Upper lobe of left lung (tissue), 6 donors: Measurements from ENCODE around the gene AEBP1. TPM values are rescaled to one million over a fixed set of nuclear protein-coding genes. Genes with fewer than 3 reads are reported as not detected.

Experiments
- ATAC-seq, 2 donors: fragments of 200-7000 bp; cut with Tn5 transposase; one replicate each; pipeline ENCODE4 v1.9.1; 2022; ENCODE audit warnings: mild to moderate bottlenecking in 2 of 2, moderate library complexity in 2 of 2; ENCODE audit not compliant: low FRiP score in 2 of 2
- DNase-seq, 2 donors: peaks; one replicate each; pipeline ENCODE4 v3.0.0-alpha.2; 2019 to 2020
- H3K27ac ChIP-seq, 4 donors: fragments of 200-600 bp; sonication (generic); one replicate each; pipeline ENCODE4 v1.5.1; 2016 to 2019
- H3K27me3 ChIP-seq, 4 donors: fragments of 200-600 bp; sonication (generic); one replicate each; pipeline ENCODE4 v1.5.1; 2017 to 2019
- H3K36me3 ChIP-seq, 4 donors: fragments of 200-600 bp; sonication (generic); one replicate each; pipeline ENCODE4 v1.5.1; 2016 to 2019
- H3K4me1 ChIP-seq, 4 donors: fragments of 200-600 bp; sonication (generic); one replicate each; pipeline ENCODE4 v1.5.1; 2018 to 2019
- H3K4me3 ChIP-seq, 4 donors: fragments of 200-600 bp; sonication (generic); one replicate each; pipeline ENCODE4 v1.5.1; 2017 to 2019; ENCODE audit warnings: mild to moderate bottlenecking in 2 of 4, moderate library complexity in 1 of 4
- H3K9me3 ChIP-seq, 4 donors: fragments of 200-600 bp; sonication (generic); one replicate each; pipeline ENCODE4 v1.5.1; 2018 to 2019
- CTCF ChIP-seq, 6 experiments: fragments of 450-650 bp in 4 of 6; fragments of 200-600 bp in 2 of 6; sonication (generic) in 2 of 6; IDR thresholded peaks; one replicate each; pipeline ENCODE4 v1.5.1; 2016 to 2019; ENCODE audit warnings: antibody characterized with exemption in 6 of 6
- EP300 ChIP-seq, 4 donors: sonication (generic); formaldehyde crosslinking; IDR thresholded peaks; one replicate each; pipeline ENCODE4 v1.5.1; 2017; ENCODE audit warnings: antibody characterized with exemption in 4 of 4, control low read depth in 2 of 4
- POLR2A ChIP-seq, 4 donors: fragments of 450-650 bp; IDR thresholded peaks; one replicate each; pipeline ENCODE4 v1.5.1; 2016 to 2017; ENCODE audit warnings: antibody characterized with exemption in 4 of 4, mild to moderate bottlenecking in 2 of 4
- POLR2AphosphoS5 ChIP-seq, 2 donors: sonication (generic); formaldehyde crosslinking; IDR thresholded peaks; one replicate each; pipeline ENCODE4 v1.5.1; 2017; ENCODE audit warnings: antibody characterized with exemption in 2 of 2
- WGBS, 2 donors: methylation state at CpG; one replicate each; pipeline ENCODE4 v1.1.5; 2017 to 2018; 5-methylcytosine and 5-hydroxymethylcytosine counted together
- total RNA-seq, 6 donors: library from RNA; depleted of rRNA in 4 of 6; stranded (reverse); fragments of >200 nt in 4 of 6; gene quantifications; one replicate each; pipeline versions ENCODE4 v1.1.0 to v1.2.1, GENCODE V29; 2016 to 2021
- donor health status: DM: no; HTN: no; CAD: no; lungs with moderate emphysema.
- donor health status: DM: no; HTN: yes; CAD: no; lungs with severe emphysema.

The AEBP1 gene
- total RNA-seq, 6 donors from 2014 or later = 34.1 to 241 (median 92.7) TPM

GRCh38 chr7:44119829-44120380 is 15.8 kb downstream of the AEBP1 start:
- peaks cover 9 to 20% (median 17%) of the 10 kb centered on the region in 4 donors for H3K4me1 ChIP-seq
- no peaks in the 10 kb centered on the region for H3K9me3 ChIP-seq
- no peak for ATAC-seq
- H3K36me3 ChIP-seq = peaks cover 0 to 48% (median 27%) of the 10 kb centered on the region in 4 donors
- H3K27me3 ChIP-seq = no peaks in the 10 kb centered on the region
- 80 to 87% methylated on average over 6 to 8 of the region's 8 CpGs for WGBS, 2 donors
- no peak overlapping the region for H3K27ac ChIP-seq
- TF ChIP-seq POLR2AphosphoS5 (IDR thresholded peaks at IDR 0.05) = no peak
- no peak for TF ChIP-seq EP300 (IDR thresholded peaks at IDR 0.05)
- TF ChIP-seq POLR2A (IDR thresholded peaks at IDR 0.05) = no peak
- TF ChIP-seq CTCF (IDR thresholded peaks at IDR 0.05) = no peak
- no peak for DNase-seq
- no peak overlapping the region for H3K4me3 ChIP-seq

DNA sequence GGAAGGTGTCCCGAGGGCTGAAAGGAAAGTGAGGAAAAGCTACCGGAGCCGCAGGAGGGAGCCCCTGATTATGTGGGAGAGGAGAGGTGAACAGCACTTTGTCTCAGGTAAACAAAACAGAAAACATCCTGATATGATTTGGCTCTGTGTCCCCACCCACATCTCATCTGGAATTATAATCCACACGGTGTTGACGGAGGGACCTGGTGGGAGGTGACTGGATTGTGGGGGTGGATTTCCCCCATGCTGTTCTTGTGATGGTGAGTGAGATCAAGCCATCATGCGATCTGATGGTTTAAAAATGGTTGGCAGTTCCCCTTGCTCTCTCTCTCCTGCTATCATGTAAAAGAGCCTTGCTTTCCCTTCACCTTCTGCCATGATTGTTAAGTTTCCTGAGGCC is 16.2 kb downstream of the AEBP1 start:
- H3K36me3 ChIP-seq = peaks cover 0 to 43% (median 24%) of the 10 kb centered on the region in 4 donors
- WGBS, 2 donors = 91 to 93% methylated on average over 6 of the region's 6 CpGs
- H3K4me1 ChIP-seq = peaks cover 9 to 20% (median 17%) of the 10 kb centered on the region in 4 donors
- DNase-seq (no peak), ATAC-seq (no peak)
- no peak overlapping the region for H3K4me3 ChIP-seq
- no peak overlapping the region for H3K27ac ChIP-seq
- H3K27me3 ChIP-seq = no peaks in the 10 kb centered on the region
- TF ChIP-seq POLR2A (IDR thresholded peaks at IDR 0.05) = no peak
- no peak for TF ChIP-seq CTCF (IDR thresholded peaks at IDR 0.05)
- no peak for TF ChIP-seq EP300 (IDR thresholded peaks at IDR 0.05)
- TF ChIP-seq POLR2AphosphoS5 (IDR thresholded peaks at IDR 0.05) = no peak
- H3K9me3 ChIP-seq = no peaks in the 10 kb centered on the region

- Histone ChIP-seq H3K36me3 (peaks cover 0 to 28% (median 14%) of the 10 kb centered on the region in 4 donors), H3K9me3 (no peaks in the 10 kb centered on the region), H3K4me3 (no peak overlapping the region), H3K27me3 (no peaks in the 10 kb centered on the region), H3K4me1 (peaks cover 9 to 20% (median 17%) of the 10 kb centered on the region in 4 donors), H3K27ac (no peak overlapping the region)
- ATAC-seq = no peak
- TF ChIP-seq POLR2A (IDR thresholded peaks at IDR 0.05) (no peak), CTCF (IDR thresholded peaks at IDR 0.05) (no peak), POLR2AphosphoS5 (IDR thresholded peaks at IDR 0.05) (no peak), EP300 (IDR thresholded peaks at IDR 0.05) (no peak)
- DNase-seq = no peak
- 91 to 96% methylated on average over 5 to 12 of the region's 12 CpGs for WGBS, 2 donors
These were observed 17.7 kb downstream of the AEBP1 start for GRCh38 chr7:44121761-44122420.

GRCh38 chr7:44122529-44122928 is 18.4 kb downstream of the AEBP1 start:
- TF ChIP-seq POLR2AphosphoS5 (IDR thresholded peaks at IDR 0.05) (no peak), EP300 (IDR thresholded peaks at IDR 0.05) (no peak), CTCF (IDR thresholded peaks at IDR 0.05) (no peak), POLR2A (IDR thresholded peaks at IDR 0.05) (no peak)
- 42 to 64% methylated on average over 1 of the region's 1 CpG for WGBS, 2 donors
- DNase-seq (no peak), ATAC-seq (no peak)
- peak overlapping the region in 3 of 4 donors; percentile 69 to 84 (median 82) for H3K27ac ChIP-seq
- peaks cover 9 to 20% (median 17%) of the 10 kb centered on the region in 4 donors for H3K4me1 ChIP-seq
- peak overlapping the region in 3 of 4 donors; percentile 73 to 90 (median 88) for H3K4me3 ChIP-seq
- peaks cover 0 to 22% (median 8%) of the 10 kb centered on the region in 4 donors for H3K36me3 ChIP-seq
- no peaks in the 10 kb centered on the region for H3K27me3 ChIP-seq
- no peaks in the 10 kb centered on the region for H3K9me3 ChIP-seq
